Measurements from ENCODE around the gene MCOLN2.

DNA sequence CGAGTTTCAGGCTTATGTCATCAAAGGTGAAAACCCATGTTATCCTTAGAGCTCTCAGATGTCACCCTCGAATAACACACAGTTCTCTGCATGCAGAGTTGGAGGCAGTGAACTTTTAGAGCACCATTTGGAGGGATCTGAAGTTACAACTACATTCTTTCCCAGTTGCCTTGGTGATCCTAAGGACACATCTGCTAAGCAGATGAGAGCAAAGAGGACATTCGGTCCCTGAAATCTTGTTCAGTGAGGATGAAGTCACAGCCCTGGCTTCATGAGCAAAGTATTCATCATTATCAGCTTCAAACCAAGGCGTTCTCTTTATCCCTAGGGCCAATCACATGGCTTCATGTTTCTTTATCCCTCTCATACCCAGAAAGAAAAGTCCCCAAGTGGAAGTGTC lies 23.1 kb upstream of the MCOLN2 start:
- TF ChIP-seq, protein P1, sequence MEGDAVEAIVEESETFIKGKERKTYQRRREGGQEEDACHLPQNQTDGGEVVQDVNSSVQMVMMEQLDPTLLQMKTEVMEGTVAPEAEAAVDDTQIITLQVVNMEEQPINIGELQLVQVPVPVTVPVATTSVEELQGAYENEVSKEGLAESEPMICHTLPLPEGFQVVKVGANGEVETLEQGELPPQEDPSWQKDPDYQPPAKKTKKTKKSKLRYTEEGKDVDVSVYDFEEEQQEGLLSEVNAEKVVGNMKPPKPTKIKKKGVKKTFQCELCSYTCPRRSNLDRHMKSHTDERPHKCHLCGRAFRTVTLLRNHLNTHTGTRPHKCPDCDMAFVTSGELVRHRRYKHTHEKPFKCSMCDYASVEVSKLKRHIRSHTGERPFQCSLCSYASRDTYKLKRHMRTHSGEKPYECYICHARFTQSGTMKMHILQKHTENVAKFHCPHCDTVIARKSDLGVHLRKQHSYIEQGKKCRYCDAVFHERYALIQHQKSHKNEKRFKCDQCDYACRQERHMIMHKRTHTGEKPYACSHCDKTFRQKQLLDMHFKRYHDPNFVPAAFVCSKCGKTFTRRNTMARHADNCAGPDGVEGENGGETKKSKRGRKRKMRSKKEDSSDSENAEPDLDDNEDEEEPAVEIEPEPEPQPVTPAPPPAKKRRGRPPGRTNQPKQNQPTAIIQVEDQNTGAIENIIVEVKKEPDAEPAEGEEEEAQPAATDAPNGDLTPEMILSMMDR (IDR thresholded peaks at IDR 0.05; ENCODE audit: low read depth, low read length, missing input control): no peak
- no peak for TF ChIP-seq YY1 (IDR thresholded peaks at IDR 0.05)
- TF ChIP-seq EGR1 (IDR thresholded peaks at IDR 0.05; ENCODE audit: low read depth in 2 of 2): no peak
- TF ChIP-seq SP1 (IDR thresholded peaks at IDR 0.05): no peak
- no peak for TF ChIP-seq TAF1 (conservative IDR thresholded peaks at IDR 0.05)
- TF ChIP-seq GABPA (IDR thresholded peaks at IDR 0.05 in 1 of 2, conservative IDR thresholded peaks at IDR 0.05 in 1 of 2): no peak
- no peak for TF ChIP-seq RAD21 (IDR thresholded peaks at IDR 0.05)
- TF ChIP-seq FOXA2 (IDR thresholded peaks at IDR 0.05): no peak
- TF ChIP-seq, protein P2, sequence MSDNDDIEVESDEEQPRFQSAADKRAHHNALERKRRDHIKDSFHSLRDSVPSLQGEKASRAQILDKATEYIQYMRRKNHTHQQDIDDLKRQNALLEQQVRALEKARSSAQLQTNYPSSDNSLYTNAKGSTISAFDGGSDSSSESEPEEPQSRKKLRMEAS (IDR thresholded peaks at IDR 0.05): no peak
- TF ChIP-seq ATF3 (IDR thresholded peaks at IDR 0.05): no peak
- TF ChIP-seq REST (IDR thresholded peaks at IDR 0.05): no peak
- TF ChIP-seq ZBTB33 (IDR thresholded peaks at IDR 0.05): no peak
- TF ChIP-seq RXRA (IDR thresholded peaks at IDR 0.05): no peak
- TF ChIP-seq HNF4A (conservative IDR thresholded peaks at IDR 0.05): no peak
